PC-3 (cell line): ENCODE measurements around the gene MYOF. TPM values are rescaled to one million over a fixed set of nuclear protein-coding genes. Genes with fewer than 3 reads are reported as not detected.

Experiments
- ATAC-seq: fragments of 200-7000 bp; cut with Tn5 transposase; 2 replicates; pipeline ENCODE4 v1.9.1; 2020; ENCODE audit warnings: mild to moderate bottlenecking, moderate library complexity
- BruUV-seq: library from RNA; stranded (reverse); fragments of 400-500 nt; replicated peaks from 2 replicates; lab custom pipeline; 2021; lab: Mats Ljungman, UMichigan
- CTCF ChIA-PET: fragments of 300-600 bp; sonication (Branson Sonifier 250); formaldehyde crosslinking; loops from one replicate; lab custom pipeline; 2022; ENCODE audit warnings: antibody characterized with exemption; lab: Charles Lee
- POLR2A ChIA-PET: fragments of 300-600 bp; sonication (Branson Sonifier 250); formaldehyde crosslinking; loops from one replicate; lab custom pipeline; 2022; ENCODE audit warnings: antibody characterized with exemption; ENCODE audit not compliant: unreplicated experiment; lab: Charles Lee
- DNase-seq: peaks from one replicate; pipeline ENCODE4 v3.0.0-alpha.2; 2015
- H2AFZ ChIP-seq: fragments of 300-600 bp; sonication (generic); 2 replicates; pipeline ENCODE4 v1.6.0; 2016; ENCODE audit warnings: antibody characterized with exemption, low read length
- H3F3A ChIP-seq: fragments of 300-600 bp; sonication (generic); one replicate; pipeline ENCODE4 v1.6.0; 2017; ENCODE audit warnings: antibody characterized with exemption, low read length, control low read depth, mild to moderate bottlenecking; ENCODE audit not compliant: unreplicated experiment
- H3K27ac ChIP-seq: fragments of 300-600 bp; sonication (generic); 2 replicates; pipeline ENCODE4 v1.5.1; 2016; ENCODE audit warnings: mild to moderate bottlenecking, low read length
- H3K27me3 ChIP-seq: fragments of 300-600 bp; sonication (generic); 2 replicates; pipeline ENCODE4 v1.6.1; 2016; ENCODE audit warnings: low read length, mixed read lengths
- H3K36me3 ChIP-seq: fragments of 300-600 bp; sonication (generic); 2 replicates; pipeline ENCODE4 v1.6.1; 2016; ENCODE audit warnings: low read depth, mixed run types, low read length, mixed read lengths
- H3K4me1 ChIP-seq: fragments of 300-600 bp; sonication (generic); 2 replicates; pipeline ENCODE4 v1.5.1; 2016; ENCODE audit warnings: low read length; ENCODE audit not compliant: insufficient read depth
- H3K4me2 ChIP-seq: fragments of 300-600 bp; sonication (generic); 2 replicates; pipeline ENCODE4 v1.6.0; 2016; ENCODE audit warnings: low read length
- H3K4me3 ChIP-seq: fragments of 300-600 bp; sonication (generic); 2 replicates; pipeline ENCODE4 v1.5.1; 2016; ENCODE audit warnings: mild to moderate bottlenecking, low read length, mixed read lengths
- H3K79me2 ChIP-seq: fragments of 300-600 bp; sonication (generic); 2 replicates; pipeline ENCODE4 v1.6.1; 2017; ENCODE audit warnings: low read length, mixed read lengths
- H3K9ac ChIP-seq: fragments of 300-600 bp; sonication (generic); 2 replicates; pipeline ENCODE4 v1.6.0; 2016; ENCODE audit warnings: mild to moderate bottlenecking, low read length
- H3K9me2 ChIP-seq: fragments of 300-600 bp; sonication (generic); replicated peaks from 2 replicates; pipeline ENCODE4 v1.6.1; 2016; ENCODE audit warnings: mixed run types, low read length, mixed read lengths
- H3K9me3 ChIP-seq: fragments of 300-600 bp; sonication (generic); 2 replicates; pipeline ENCODE4 v1.6.1; 2016; ENCODE audit warnings: low read length, mixed read lengths
- H4K20me1 ChIP-seq: fragments of 300-600 bp; sonication (generic); 2 replicates; pipeline ENCODE4 v1.6.1; 2016; ENCODE audit warnings: low read length, mixed read lengths
- EZH2 ChIP-seq: fragments of 300-600 bp; sonication (generic); IDR thresholded peaks from one replicate; pipeline ENCODE4 v1.6.1; 2017; ENCODE audit warnings: antibody characterized with exemption, mild to moderate bottlenecking, low read length; ENCODE audit not compliant: unreplicated experiment
- EZH2phosphoT487 ChIP-seq: fragments of 300-600 bp; sonication (generic); IDR thresholded peaks from 2 replicates; pipeline ENCODE4 v1.6.1; 2018; ENCODE audit warnings: mild to moderate bottlenecking, antibody characterized with exemption, low read length, borderline replicate concordance
- intact Hi-C: fragments of 100-400 bp; cut with micrococcal nuclease; formaldehyde crosslinking; loops from 2 replicates; pipeline ENCODE4 v1.9.0; 2023
- total RNA-seq: library from RNA; depleted of rRNA; stranded (reverse); fragments of >200 nt; gene quantifications from 2 replicates; pipeline ENCODE4 v1.2.3, GENCODE V29; 2014
- TF ChIP-seq, protein P1 (sequence below): fragments of 300-600 bp; sonication (generic); conservative IDR thresholded peaks from 2 replicates; pipeline ENCODE4 v1.5.1; 2017; ENCODE audit warnings: antibody characterized with exemption, low read depth, mild to moderate bottlenecking, low read length

The MYOF gene
- total RNA-seq, 1 experiment from 2014 or later = 174 TPM

DNA sequence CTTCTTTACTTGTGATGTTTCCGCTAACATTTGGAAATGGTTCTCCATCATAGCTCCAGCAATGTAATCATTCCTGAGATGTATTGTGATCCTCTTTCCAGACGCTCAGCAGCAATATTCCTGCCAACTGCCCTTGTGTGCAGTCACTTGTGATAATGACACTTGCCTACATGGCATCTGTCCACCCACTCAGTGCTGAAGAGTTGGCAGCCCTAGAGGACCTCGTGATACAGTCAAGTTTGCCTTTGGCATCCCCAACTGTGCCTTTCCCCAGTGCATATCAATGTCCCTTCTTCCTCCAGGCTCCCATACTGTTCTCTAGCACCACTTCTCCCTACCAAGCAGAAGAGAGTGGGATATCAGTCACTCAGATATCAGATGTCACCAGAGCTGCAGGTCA lies 64.9 kb downstream of the MYOF start:
- H3K4me1 ChIP-seq = no peaks in the 10 kb centered on the region
- no peaks in the 10 kb centered on the region for H4K20me1 ChIP-seq
- no TSS peak for BruUV-seq
- POLR2A ChIA-PET = no interaction called here
- H3K27ac ChIP-seq = no peak overlapping the region
- H3K36me3 ChIP-seq = peaks cover 43% of the 10 kb centered on the region
- no peaks in the 10 kb centered on the region for H3K27me3 ChIP-seq
- TF ChIP-seq EZH2phosphoT487 (no peak), EZH2 (no peak)
- TF ChIP-seq, protein P1, sequence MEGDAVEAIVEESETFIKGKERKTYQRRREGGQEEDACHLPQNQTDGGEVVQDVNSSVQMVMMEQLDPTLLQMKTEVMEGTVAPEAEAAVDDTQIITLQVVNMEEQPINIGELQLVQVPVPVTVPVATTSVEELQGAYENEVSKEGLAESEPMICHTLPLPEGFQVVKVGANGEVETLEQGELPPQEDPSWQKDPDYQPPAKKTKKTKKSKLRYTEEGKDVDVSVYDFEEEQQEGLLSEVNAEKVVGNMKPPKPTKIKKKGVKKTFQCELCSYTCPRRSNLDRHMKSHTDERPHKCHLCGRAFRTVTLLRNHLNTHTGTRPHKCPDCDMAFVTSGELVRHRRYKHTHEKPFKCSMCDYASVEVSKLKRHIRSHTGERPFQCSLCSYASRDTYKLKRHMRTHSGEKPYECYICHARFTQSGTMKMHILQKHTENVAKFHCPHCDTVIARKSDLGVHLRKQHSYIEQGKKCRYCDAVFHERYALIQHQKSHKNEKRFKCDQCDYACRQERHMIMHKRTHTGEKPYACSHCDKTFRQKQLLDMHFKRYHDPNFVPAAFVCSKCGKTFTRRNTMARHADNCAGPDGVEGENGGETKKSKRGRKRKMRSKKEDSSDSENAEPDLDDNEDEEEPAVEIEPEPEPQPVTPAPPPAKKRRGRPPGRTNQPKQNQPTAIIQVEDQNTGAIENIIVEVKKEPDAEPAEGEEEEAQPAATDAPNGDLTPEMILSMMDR = no peak
- no peak overlapping the region for H3K9ac ChIP-seq
- CTCF ChIA-PET = no interaction called here
- no peak overlapping the region for H3K4me2 ChIP-seq
- no peak overlapping the region for H2AFZ ChIP-seq
- no peak overlapping the region for H3K4me3 ChIP-seq
- intact Hi-C loops = no loop called here
- no peaks in the 10 kb centered on the region for H3F3A ChIP-seq
- ATAC-seq (no peak), DNase-seq (no peak)
- H3K9me2 ChIP-seq = no peaks in the 10 kb centered on the region
- H3K9me3 ChIP-seq = no peaks in the 10 kb centered on the region
- peaks cover 14% of the 10 kb centered on the region; the same call in 1 of the 2 replicates for H3K79me2 ChIP-seq

DNA sequence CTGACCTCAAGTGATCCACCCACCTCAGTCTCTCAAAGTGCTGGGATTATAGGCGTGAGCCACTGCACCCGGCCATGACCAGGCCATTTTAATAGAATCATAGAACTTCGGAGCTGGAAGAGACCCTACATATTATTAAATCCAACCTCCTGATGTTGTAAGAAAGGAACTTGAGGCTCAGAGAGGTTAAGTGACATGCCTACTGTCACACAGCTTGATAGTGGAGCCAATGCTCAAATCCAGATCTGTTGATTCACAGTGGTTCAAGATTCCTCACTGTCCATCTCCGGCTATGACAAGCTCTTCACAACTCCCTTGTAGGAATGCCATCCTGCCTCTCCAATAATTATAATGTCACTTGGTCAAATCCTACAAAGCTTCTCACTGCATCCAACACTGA lies 65.3 kb downstream of the MYOF start:
- ChIA-PET POLR2A (no interaction called here), CTCF (no interaction called here)
- Histone ChIP-seq H3K36me3 (peaks cover 38% of the 10 kb centered on the region), H3K4me2 (no peak overlapping the region), H3K27me3 (no peaks in the 10 kb centered on the region), H3K9me2 (no peaks in the 10 kb centered on the region), H4K20me1 (no peaks in the 10 kb centered on the region), H3F3A (no peaks in the 10 kb centered on the region), H3K79me2 (peaks cover 14% of the 10 kb centered on the region; the same call in 1 of the 2 replicates), H3K27ac (no peak overlapping the region), H3K4me1 (no peaks in the 10 kb centered on the region), H3K9ac (no peak overlapping the region), H3K4me3 (no peak overlapping the region), H3K9me3 (no peaks in the 10 kb centered on the region), H2AFZ (no peak overlapping the region)
- ATAC-seq = no peak
- TF ChIP-seq, protein P1 = no peak
- no peak for TF ChIP-seq EZH2phosphoT487
- TF ChIP-seq EZH2 = no peak
- BruUV-seq = no TSS peak
- no peak for DNase-seq
- intact Hi-C loops = no loop called here

DNA sequence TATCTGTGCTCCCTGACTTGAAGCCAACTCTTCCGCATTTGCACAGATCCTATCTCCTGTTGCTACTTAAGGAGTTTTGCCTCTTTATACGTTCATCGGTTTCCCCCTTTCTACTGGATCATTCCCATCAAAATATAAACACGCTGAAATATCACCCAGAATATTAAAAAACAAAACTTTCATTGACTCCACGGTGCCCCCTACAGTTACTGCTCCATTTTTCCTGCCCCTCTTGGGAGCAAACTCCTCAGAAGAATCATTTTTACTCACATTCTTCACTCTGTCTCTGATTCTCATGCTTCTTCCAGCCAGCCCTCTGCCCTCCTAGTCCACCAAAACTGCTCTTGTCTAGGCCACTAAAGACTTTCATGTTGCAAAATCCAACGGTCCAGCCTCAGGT lies 66.4 kb downstream of the MYOF start:
- Histone ChIP-seq H3K27me3 (no peaks in the 10 kb centered on the region), H4K20me1 (no peaks in the 10 kb centered on the region), H3F3A (no peaks in the 10 kb centered on the region), H2AFZ (no peak overlapping the region), H3K79me2 (peaks cover 13% of the 10 kb centered on the region; the same call in 1 of the 2 replicates), H3K4me3 (no peak overlapping the region), H3K9me3 (no peaks in the 10 kb centered on the region), H3K9me2 (no peaks in the 10 kb centered on the region), H3K4me1 (no peaks in the 10 kb centered on the region), H3K36me3 (peaks cover 29% of the 10 kb centered on the region), H3K27ac (no peak overlapping the region), H3K4me2 (no peak overlapping the region), H3K9ac (no peak overlapping the region)
- ATAC-seq = no peak
- TF ChIP-seq EZH2 (no peak), EZH2phosphoT487 (no peak)
- TF ChIP-seq, protein P1 = peak; percentile 54
- POLR2A ChIA-PET = no interaction called here
- BruUV-seq = no TSS peak
- peak; percentile 12 for DNase-seq
- CTCF ChIA-PET = no interaction called here
- intact Hi-C loops = no loop called here
